A549 treated with dexamethasone at 1 μM for 4 hours (cell line): ENCODE results near the gene TMCO1. TPM values are rescaled to one million over a fixed set of nuclear protein-coding genes. Genes with fewer than 3 reads are reported as not detected.

Source experiments
- total RNA-seq: library from RNA; stranded (reverse); fragments of 200-300 nt; extraction: Qiagen RNA extraction; gene quantifications from 5 replicates; pipeline ENCODE4 v1.2.3, GENCODE V29; 2022

The TMCO1 gene
- total RNA-seq: 174 to 199 TPM (median 183 TPM) in 5 replicates

GRCh38 chr1:165768513-165769394, at the start of gene TMCO1:
Gene TMCO1, minus strand, starts transcription at chr1:165768868. Its CDS starts 117 bp downstream, at chr1:165768751.

GRCh38 chr1:165697881-165698760, 70.5 kb downstream of the TMCO1 start, which contains the start of gene ALDH9A1:
Gene ALDH9A1, minus strand, starts transcription at chr1:165698562. Its CDS starts 4 bp downstream, at chr1:165698558.

Other genes with a start within 250 kb of the TMCO1 start
- not detected in 5 replicates for gene LRRC52, start 224.9 kb downstream of the TMCO1 start, total RNA-seq
- 182 to 250 TPM (median 193 TPM) in 5 replicates for gene MGST3, start 137.6 kb downstream of the TMCO1 start, total RNA-seq
- 36.8 to 41.7 TPM (median 39.4 TPM) in 5 replicates for gene ALDH9A1, start 70.3 kb downstream of the TMCO1 start, total RNA-seq
- gene UCK2, start 58.7 kb upstream of the TMCO1 start, total RNA-seq: 127 to 140 TPM (median 133 TPM) in 5 replicates